CD4-positive, alpha-beta T cell treated with Interleukin-12 subunit alpha and Interleukin-12 subunit beta, for 1 hour (primary cell): ENCODE data around the gene PTBP1.

Experiments used
- DNase-seq: peaks from one replicate; pipeline ENCODE4 v3.0.0-alpha.2; 2020

The PTBP1 gene

DNA sequence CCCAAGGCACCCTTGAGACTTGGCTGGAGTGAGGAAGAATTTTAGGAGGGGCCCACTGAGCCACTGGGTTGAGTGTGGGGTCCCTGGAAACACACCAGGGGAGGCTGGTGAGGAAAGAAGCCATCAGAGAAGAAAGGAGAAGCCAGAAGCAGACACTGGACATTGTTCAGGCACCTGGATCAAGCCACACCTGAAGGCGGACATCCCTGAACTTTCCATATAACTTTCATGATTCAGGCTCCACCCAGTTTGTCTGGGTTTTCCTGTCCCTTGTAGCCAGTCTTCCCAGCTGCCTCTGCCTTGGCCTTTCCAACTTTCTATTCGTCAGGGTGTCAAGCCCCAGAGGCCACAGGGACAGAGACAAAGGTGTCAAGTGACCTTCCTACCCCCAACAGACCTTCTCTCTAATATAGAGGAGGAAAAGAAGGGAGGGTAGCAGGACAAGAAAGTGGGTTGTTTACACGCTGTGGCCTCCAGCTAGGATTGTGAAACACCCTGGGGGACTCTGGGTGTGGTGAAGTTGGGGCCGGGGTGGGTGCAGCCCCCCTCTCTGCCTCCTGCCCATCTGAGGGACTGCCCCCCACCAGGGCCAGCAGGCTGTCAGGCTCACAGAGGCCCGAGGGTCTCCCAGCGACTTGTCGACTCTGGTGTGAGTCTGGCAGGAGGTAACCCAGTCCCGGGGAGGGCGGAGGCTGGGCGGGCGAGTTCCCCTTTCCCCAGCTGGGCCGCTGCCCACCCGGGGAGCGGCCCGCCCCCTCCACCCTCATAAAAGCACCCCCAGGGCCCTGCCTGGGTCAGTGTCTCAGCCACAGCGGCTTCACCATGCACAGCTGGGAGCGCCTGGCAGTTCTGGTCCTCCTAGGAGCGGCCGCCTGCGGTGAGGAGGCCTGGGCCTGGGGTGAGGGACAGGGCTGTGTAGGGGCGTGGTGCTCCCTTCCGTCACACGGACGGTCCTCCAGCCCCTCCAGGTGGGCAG, 61.9 kb downstream of the PTBP1 start, which contains the start of gene CFD:
Gene CFD (plus strand): TSS at position 797 of the 976 bp plus-strand sequence. CDS start 26 bp downstream, at position 823.
- DNase-seq = no peak

DNA sequence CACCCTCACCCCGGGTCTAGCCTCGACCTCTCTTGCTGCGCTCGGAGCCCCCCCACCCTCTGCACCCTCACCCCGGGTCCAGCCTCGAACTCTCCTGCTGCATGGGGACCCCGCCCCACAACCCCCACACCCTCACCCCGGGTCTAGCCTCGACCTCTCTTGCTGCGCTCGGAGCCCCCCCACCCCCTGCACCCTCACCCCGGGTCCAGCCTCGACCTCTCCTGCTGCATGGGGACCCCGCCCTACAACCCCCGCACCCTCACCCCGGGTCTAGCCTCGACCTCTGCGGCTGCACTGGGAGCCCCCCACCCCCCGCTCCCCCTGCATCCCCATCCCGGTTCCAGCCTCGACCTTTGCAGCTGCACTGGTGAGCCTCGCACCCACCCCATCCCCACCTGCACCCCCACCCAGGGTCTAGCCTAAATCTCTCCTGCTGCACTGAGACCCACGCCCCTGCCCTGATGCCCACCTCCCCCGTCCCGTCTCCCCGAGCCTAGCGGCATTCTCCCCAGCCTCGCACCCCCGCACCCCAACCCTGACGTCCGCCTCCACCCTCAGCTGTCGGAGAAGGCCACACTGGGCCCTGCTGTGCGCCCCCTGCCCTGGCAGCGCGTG, 64.0 kb downstream of the PTBP1 start:
- no peak for DNase-seq
